ENCODE results near the gene SULT4A1. TPM values are rescaled to one million over a fixed set of nuclear protein-coding genes. Genes with fewer than 3 reads are reported as not detected.
"Not testable (repeated sequence)": the region's sequence is repeated elsewhere in the genome, so short reads cannot be mapped to it uniquely, and the experiment has no call there.

Gene SULT4A1
- total RNA-seq, 4 donors from 2014 or later: 1.3 TPM; not detected in 3

DNA sequence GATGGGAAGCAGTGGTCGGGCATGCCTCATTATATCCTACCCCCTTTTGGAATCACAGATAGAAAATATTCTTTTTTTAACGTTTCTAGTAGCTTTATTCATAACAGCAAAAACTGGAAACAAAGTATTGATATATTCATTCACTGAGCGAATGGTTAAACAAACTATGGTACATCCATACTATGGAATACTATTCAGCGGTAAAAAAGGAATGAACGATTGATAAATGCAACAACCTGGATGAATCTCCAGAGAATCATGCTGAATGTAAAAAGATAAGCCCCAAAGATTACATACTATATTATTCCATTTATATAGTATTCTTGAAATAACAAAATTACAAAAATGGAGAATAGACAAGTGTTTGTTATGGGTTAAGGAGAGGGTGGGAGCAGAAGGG lies 7.5 kb upstream of the SULT4A1 start:
- no peak for DNase-seq (ENCODE audit: low spot score in 2 of 2)
- H3K36me3 ChIP-seq: no peaks in the 10 kb centered on the region
- no peaks in the 10 kb centered on the region for H3K4me1 ChIP-seq
- H3K27ac ChIP-seq: no peak overlapping the region
- peaks cover 0 to 27% (median 0%) of the 10 kb centered on the region in 4 donors for H3K9me3 ChIP-seq
- WGBS, 2 donors: 87 to 89% methylated on average over 5 of the region's 5 CpGs
- H3K27me3 ChIP-seq: peaks cover 0 to 8% of the 10 kb centered on the region in 2 donors
- H3K4me3 ChIP-seq: no peak overlapping the region
- TF ChIP-seq EP300 (IDR thresholded peaks at IDR 0.05) (no peak), POLR2A (IDR thresholded peaks at IDR 0.05) (no peak)
- TF ChIP-seq, protein P1, sequence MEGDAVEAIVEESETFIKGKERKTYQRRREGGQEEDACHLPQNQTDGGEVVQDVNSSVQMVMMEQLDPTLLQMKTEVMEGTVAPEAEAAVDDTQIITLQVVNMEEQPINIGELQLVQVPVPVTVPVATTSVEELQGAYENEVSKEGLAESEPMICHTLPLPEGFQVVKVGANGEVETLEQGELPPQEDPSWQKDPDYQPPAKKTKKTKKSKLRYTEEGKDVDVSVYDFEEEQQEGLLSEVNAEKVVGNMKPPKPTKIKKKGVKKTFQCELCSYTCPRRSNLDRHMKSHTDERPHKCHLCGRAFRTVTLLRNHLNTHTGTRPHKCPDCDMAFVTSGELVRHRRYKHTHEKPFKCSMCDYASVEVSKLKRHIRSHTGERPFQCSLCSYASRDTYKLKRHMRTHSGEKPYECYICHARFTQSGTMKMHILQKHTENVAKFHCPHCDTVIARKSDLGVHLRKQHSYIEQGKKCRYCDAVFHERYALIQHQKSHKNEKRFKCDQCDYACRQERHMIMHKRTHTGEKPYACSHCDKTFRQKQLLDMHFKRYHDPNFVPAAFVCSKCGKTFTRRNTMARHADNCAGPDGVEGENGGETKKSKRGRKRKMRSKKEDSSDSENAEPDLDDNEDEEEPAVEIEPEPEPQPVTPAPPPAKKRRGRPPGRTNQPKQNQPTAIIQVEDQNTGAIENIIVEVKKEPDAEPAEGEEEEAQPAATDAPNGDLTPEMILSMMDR (IDR thresholded peaks at IDR 0.05): no peak

DNA sequence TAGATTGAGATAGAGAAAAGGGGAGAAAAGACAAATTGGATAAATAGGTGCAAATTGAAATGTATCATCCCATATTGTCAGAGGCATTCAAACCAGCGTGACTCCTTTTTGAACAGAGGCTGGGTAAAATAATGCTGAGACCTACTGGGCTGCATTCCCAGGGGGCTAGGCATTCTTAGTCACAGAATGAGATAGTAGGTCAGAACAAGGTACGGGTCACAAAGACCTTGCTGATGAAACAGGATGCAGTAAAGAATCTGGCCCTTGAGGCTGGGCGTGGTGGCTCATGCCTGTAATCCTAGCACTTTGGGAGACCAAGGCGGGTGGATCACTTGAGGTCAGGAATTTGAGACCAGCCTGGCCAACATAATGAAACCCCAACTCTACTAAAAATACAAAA lies 6.7 kb upstream of the SULT4A1 start:
- not testable (repeated sequence) for H3K4me1 ChIP-seq; DNase-seq (ENCODE audit: low spot score in 2 of 2); H3K4me3 ChIP-seq; H3K27ac ChIP-seq; H3K36me3 ChIP-seq
- Histone ChIP-seq H3K27me3 (peaks cover 0 to 15% of the 10 kb centered on the region in 2 donors), H3K9me3 (peaks cover 0 to 27% (median 0%) of the 10 kb centered on the region in 4 donors)
- 75 to 80% methylated on average over 4 of the region's 4 CpGs for WGBS, 2 donors

DNA sequence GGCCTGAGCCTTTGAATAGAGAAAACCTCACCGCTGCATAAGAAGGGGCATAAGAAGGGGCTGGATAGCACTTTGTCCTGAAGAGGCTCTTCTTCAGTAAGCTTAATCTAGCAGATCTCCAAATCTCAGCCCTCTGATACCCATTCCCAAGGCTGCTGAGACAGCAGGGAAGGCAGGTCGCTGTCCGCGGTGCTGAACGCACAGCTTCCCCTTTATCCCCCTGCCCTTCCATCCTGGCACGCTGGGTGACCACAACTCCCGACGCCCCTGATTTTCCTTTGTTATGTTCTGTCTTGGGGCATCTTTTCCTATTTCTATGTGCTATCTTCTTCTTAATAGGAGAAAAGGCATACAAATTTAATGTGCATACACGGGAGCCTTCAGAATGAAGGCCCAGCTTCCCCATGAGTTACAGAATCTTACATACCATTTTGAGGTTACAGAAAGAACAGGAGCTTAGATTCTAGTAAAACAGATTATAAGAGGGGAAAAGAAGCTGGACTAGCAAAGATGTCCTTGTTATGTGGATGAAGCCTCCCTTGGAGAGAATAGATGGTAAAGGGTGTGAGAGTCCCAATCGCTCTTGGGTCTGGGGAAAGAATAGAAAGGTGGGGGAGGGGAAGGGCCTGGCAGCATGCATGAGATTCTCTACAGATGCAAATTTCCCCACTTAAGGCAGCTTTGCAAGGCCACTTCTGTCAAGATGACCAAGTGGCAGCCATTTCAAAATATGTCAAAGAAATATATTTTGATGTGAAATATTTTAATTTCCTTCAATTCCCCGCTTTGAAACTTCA lies 5.7 kb upstream of the SULT4A1 start:
- DNase-seq (ENCODE audit: low spot score in 2 of 2): peak in 1 of 2 donors; percentile 41
- TF ChIP-seq POLR2A (IDR thresholded peaks at IDR 0.05): no peak
- TF ChIP-seq, protein P1 (IDR thresholded peaks at IDR 0.05): no peak
- TF ChIP-seq EP300 (IDR thresholded peaks at IDR 0.05): no peak
- Histone ChIP-seq H3K4me3 (no peak overlapping the region), H3K36me3 (no peaks in the 10 kb centered on the region), H3K27me3 (peaks cover 0 to 25% of the 10 kb centered on the region in 2 donors), H3K27ac (no peak overlapping the region), H3K9me3 (peaks cover 0 to 27% (median 0%) of the 10 kb centered on the region in 4 donors), H3K4me1 (no peaks in the 10 kb centered on the region)
- 3 to 7% methylated on average over 11 of the region's 11 CpGs for WGBS, 2 donors

DNA sequence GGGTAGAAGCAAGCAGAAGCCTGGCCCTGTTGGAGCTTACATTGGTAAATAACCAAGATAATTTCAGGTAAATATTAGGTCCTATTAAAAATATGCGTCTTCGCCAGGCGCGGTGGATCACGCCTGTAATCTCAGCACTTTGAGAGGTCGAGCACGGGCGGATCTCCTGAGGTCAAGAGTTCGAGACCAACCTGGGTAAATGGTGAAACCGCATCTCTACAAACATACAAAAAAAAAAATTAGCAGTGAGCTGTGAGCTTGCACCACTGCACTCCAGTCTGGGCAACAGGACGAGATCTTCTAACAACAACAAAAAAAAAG lies 529 bp upstream of the SULT4A1 start:
- 69 to 75% methylated on average over 11 of the region's 11 CpGs for WGBS, 2 donors
- no peak for DNase-seq (ENCODE audit: low spot score in 2 of 2)
- H3K9me3 ChIP-seq: peaks cover 0 to 6% (median 0%) of the 10 kb centered on the region in 4 donors
- H3K27me3 ChIP-seq: peaks cover 0 to 69% of the 10 kb centered on the region in 2 donors
- H3K4me3 ChIP-seq: no peak overlapping the region
- peaks cover 0 to 8% (median 0%) of the 10 kb centered on the region in 4 donors for H3K4me1 ChIP-seq
- TF ChIP-seq POLR2A (IDR thresholded peaks at IDR 0.05) (no peak), EP300 (IDR thresholded peaks at IDR 0.05) (no peak)
- TF ChIP-seq, protein P1 (IDR thresholded peaks at IDR 0.05): no peak
- H3K36me3 ChIP-seq: no peaks in the 10 kb centered on the region
- H3K27ac ChIP-seq: no peak overlapping the region

DNA sequence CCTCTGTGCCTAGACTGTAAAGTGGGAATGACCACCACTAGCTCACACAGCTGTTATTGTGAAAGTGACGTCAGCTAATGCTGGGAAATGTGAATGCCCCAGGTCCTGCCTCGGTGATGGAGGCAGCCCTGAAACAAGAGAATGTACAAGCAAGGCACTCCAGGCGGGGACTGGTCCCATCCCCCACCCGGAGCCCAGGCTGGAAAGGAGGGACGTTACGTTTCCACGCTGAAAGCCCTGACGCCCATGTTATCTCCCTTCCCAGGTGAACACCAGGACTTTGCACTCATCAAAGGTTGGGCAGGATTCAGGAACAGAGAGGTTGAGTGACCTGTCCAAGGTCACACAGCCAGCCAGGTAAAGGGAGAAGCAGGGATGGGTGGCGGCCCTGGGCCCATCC lies 784 bp downstream of the SULT4A1 start:
- Histone ChIP-seq H3K27ac (no peak overlapping the region), H3K27me3 (peaks cover 0 to 74% of the 10 kb centered on the region in 2 donors), H3K36me3 (no peaks in the 10 kb centered on the region), H3K4me3 (no peak overlapping the region), H3K4me1 (peaks cover 0 to 8% (median 0%) of the 10 kb centered on the region in 4 donors), H3K9me3 (peaks cover 0 to 19% (median 2%) of the 10 kb centered on the region in 4 donors)
- DNase-seq (ENCODE audit: low spot score in 2 of 2): no peak
- no peak for TF ChIP-seq POLR2A (IDR thresholded peaks at IDR 0.05)
- TF ChIP-seq, protein P1 (IDR thresholded peaks at IDR 0.05): no peak
- no peak for TF ChIP-seq EP300 (IDR thresholded peaks at IDR 0.05)
- WGBS, 2 donors: 40% methylated on average over 4 to 7 of the region's 9 CpGs
